Lung (tissue), 12 donors: ENCODE measurements around the gene KDM4C. TPM values are rescaled to one million over a fixed set of nuclear protein-coding genes. Genes with fewer than 3 reads are reported as not detected.

Experiments
- ATAC-seq: fragments of 200-7000 bp; cut with Tn5 transposase; one replicate; pipeline ENCODE4 v1.9.1; 2020; ENCODE audit warnings: moderate number of reproducible peaks; ENCODE audit not compliant: insufficient read depth, low FRiP score
- DNase-seq, 3 donors: peaks; one replicate each; pipeline ENCODE4 v3.0.0-alpha.2; 2013 to 2017
- H3K27ac ChIP-seq, 2 donors: one replicate each; pipeline ENCODE4 v1.5.1; 2013; ENCODE audit warnings: mild to moderate bottlenecking in 2 of 2, moderate library complexity in 2 of 2, control low read depth in 1 of 2, inconsistent platforms in 1 of 2, low read depth in 1 of 2, low read length in 1 of 2
- H3K27me3 ChIP-seq, 3 donors: one replicate each; pipeline ENCODE4 v1.5.1; 2013; ENCODE audit warnings: low read length in 2 of 3; ENCODE audit not compliant: control insufficient read depth in 3 of 3, insufficient read depth in 3 of 3
- H3K36me3 ChIP-seq, 4 donors: one replicate each; pipeline ENCODE4 v1.5.1; 2013; ENCODE audit warnings: low read length in 4 of 4, mild to moderate bottlenecking in 1 of 4, moderate library complexity in 1 of 4; ENCODE audit not compliant: control insufficient read depth in 4 of 4, insufficient read depth in 4 of 4
- H3K4me1 ChIP-seq, 5 donors: one replicate each; pipeline ENCODE4 v1.5.1; 2013; ENCODE audit warnings: low read length in 5 of 5, mild to moderate bottlenecking in 2 of 5, moderate library complexity in 1 of 5; ENCODE audit not compliant: control insufficient read depth in 5 of 5, insufficient read depth in 5 of 5
- H3K4me3 ChIP-seq: one replicate; pipeline ENCODE4 v1.5.1; 2013; ENCODE audit warnings: mild to moderate bottlenecking, control low read depth, moderate library complexity
- H3K9ac ChIP-seq, 2 donors: one replicate each; pipeline ENCODE4 v1.5.1; 2013; ENCODE audit warnings: low read length in 2 of 2, control low read depth in 1 of 2; ENCODE audit not compliant: insufficient read depth in 1 of 2
- H3K9me3 ChIP-seq, 4 donors: one replicate each; pipeline ENCODE4 v1.5.1; 2013; ENCODE audit warnings: low read length in 3 of 4, mild to moderate bottlenecking in 1 of 4, moderate library complexity in 1 of 4; ENCODE audit not compliant: control insufficient read depth in 4 of 4, insufficient read depth in 3 of 4
- CTCF ChIP-seq: IDR thresholded peaks from 2 replicates; pipeline ENCODE4 v1.5.1; 2012; ENCODE audit warnings: mild to moderate bottlenecking; ENCODE audit errors: control extremely low read depth, extremely low read depth
- WGBS, 2 donors: extraction: QIAGEN DNeasy Blood & Tissue Kit; methylation state at CpG; one replicate each; pipeline ENCODE4 v1.1.7; 2013; 5-methylcytosine and 5-hydroxymethylcytosine counted together
- polyA plus RNA-seq, 2 donors: library from polyadenylated mRNA; stranded (reverse); fragments of 200-250 nt; gene quantifications; one replicate each; pipeline ENCODE4 v1.2.1, GENCODE V29; 2013
- total RNA-seq, 2 donors: library from RNA; depleted of rRNA in 1 of 2; stranded (reverse); fragments of >200 nt in 1 of 2; gene quantifications; one replicate each; pipeline ENCODE4 v1.2.1, GENCODE V29; 2014 to 2021
- donor health status: control.
- donor health status: control.
- donor health status: Bipolar disorder and iron deficiency.
- donor health status: healthy.
- donor health status: DM: yes; HTN: yes; CAD: no.

Gene KDM4C
- total and polyA plus RNA-seq, 4 donors, result 7.1 to 78.5 (median 25.0) TPM

- H3K4me3 ChIP-seq, result no peak overlapping the region
- no peaks in the 10 kb centered on the region for H3K9me3 ChIP-seq
- WGBS, 2 donors, result 88 to 96% methylated on average over 2 of the region's 2 CpGs
- H3K9ac ChIP-seq, result no peak overlapping the region
- H3K27ac ChIP-seq, result no peak overlapping the region
- H3K27me3 ChIP-seq, result no peaks in the 10 kb centered on the region
- H3K4me1 ChIP-seq, result peaks cover 0 to 7% (median 3%) of the 10 kb centered on the region in 5 donors
- peaks cover 0 to 8% (median 0%) of the 10 kb centered on the region in 4 donors for H3K36me3 ChIP-seq
- DNase-seq, result peak in 2 of 3 donors; percentile 20 to 25
- TF ChIP-seq CTCF, result no peak
- ATAC-seq, result no peak
Measured at GRCh38 chr9:7094052-7094451, 336.3 kb downstream of the KDM4C start.

GRCh38 chr9:7094576-7094975 lies 336.8 kb downstream of the KDM4C start:
- ATAC-seq, result no peak
- WGBS, 2 donors, result 92 to 95% methylated on average over 3 of the region's 3 CpGs
- Histone ChIP-seq H3K9me3 (no peaks in the 10 kb centered on the region), H3K9ac (no peak overlapping the region), H3K27me3 (no peaks in the 10 kb centered on the region), H3K36me3 (peaks cover 0 to 8% (median 0%) of the 10 kb centered on the region in 4 donors), H3K4me1 (peaks cover 0 to 7% (median 3%) of the 10 kb centered on the region in 5 donors), H3K4me3 (no peak overlapping the region), H3K27ac (no peak overlapping the region)
- peak in 1 of 3 donors; percentile 13 for DNase-seq
- no peak for TF ChIP-seq CTCF

DNA sequence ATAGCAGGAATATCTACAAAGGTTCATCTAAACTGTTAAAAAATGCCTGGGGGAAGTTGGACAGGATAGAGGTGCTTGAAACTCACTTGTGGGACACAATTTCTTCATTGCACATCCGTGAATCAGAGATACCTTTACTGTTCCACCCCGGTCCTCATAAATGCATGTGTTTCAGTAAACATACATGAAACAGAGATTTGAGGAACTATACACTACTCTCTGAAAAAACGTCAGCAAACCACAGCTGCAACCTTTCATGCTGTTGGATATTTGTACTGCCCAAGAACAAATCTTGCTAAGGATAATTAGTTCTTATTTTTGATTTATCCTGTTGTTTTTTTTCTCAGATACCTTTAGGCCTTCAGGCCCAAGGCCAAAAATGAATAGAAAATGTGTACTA lies 337.3 kb downstream of the KDM4C start:
- Histone ChIP-seq H3K4me1 (peaks cover 0 to 7% (median 2%) of the 10 kb centered on the region in 5 donors), H3K9ac (no peak overlapping the region), H3K4me3 (no peak overlapping the region), H3K9me3 (no peaks in the 10 kb centered on the region), H3K27ac (no peak overlapping the region), H3K27me3 (no peaks in the 10 kb centered on the region), H3K36me3 (peaks cover 0 to 8% (median 0%) of the 10 kb centered on the region in 4 donors)
- TF ChIP-seq CTCF, result no peak
- DNase-seq (peak in 2 of 3 donors; percentile 27 to 53), ATAC-seq (no peak)
- WGBS, 2 donors, result 54 to 71% methylated on average over 3 of the region's 3 CpGs

GRCh38 chr9:7097040-7097715 lies 339.4 kb downstream of the KDM4C start:
- Histone ChIP-seq H3K9ac (no peak overlapping the region), H3K9me3 (no peaks in the 10 kb centered on the region), H3K4me3 (no peak overlapping the region), H3K36me3 (peaks cover 0 to 4% (median 0%) of the 10 kb centered on the region in 4 donors), H3K27me3 (no peaks in the 10 kb centered on the region), H3K27ac (no peak overlapping the region), H3K4me1 (peaks cover 0 to 7% (median 0%) of the 10 kb centered on the region in 5 donors)
- ATAC-seq (no peak), DNase-seq (no peak)
- TF ChIP-seq CTCF, result no peak
- WGBS, 2 donors, result 93 to 99% methylated on average over 7 of the region's 7 CpGs
